ENCODE data around the gene CCDC57. TPM values are rescaled to one million over a fixed set of nuclear protein-coding genes. Genes with fewer than 3 reads are reported as not detected.

The CCDC57 gene
- total and polyA plus RNA-seq, 9 of the 15 experiments (the other 6 are each of a cell fraction or from before 2014, with no cell fraction given) = 0.83 to 36.2 (median 13.6) TPM

DNA sequence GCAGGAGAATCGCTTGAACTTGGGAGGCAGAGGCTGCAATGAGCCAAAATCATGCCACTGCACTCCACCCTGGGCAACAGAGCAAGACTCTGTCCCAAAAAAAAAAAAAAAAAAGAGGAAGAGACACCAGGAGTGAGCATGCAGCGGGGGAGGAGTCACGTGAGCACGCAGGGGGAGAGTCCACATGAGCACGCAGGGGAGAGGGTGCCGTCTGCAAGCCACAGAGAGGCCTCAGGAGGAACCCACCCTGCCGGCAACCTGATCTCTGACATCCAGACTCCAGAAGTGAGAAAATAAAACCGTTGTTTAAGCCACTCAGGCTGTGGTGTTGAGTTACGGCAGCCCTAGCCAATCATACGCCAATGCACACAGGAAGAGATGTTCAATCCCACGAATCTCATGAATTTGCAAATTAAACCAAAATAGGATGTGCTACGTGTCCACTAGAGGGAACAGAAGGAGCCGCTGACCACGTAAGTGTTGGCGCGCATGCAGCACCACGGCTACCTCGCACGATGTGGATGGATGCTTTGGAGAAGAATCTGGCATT lies 42.2 kb downstream of the CCDC57 start (continued):
- no peak for TF ChIP-seq CBX2 (IDR thresholded peaks at IDR 0.05; ENCODE audit: insufficient read depth, low read length, poor library complexity, severe bottlenecking)
- 0 out of 2 replicates have a peak, but pooled peaks have one; percentile 39 for TF ChIP-seq SP1 (CRISPR knock-in tag; IDR thresholded peaks at IDR 0.05)
- no peak for TF ChIP-seq TEAD4 (IDR thresholded peaks at IDR 0.05; ENCODE audit: low read length)
- no peak for TF ChIP-seq TEAD4 (CRISPR knock-in tag; IDR thresholded peaks at IDR 0.05; ENCODE audit: borderline replicate concordance)
- no peak for TF ChIP-seq IFI16 (CRISPR knock-in tag; IDR thresholded peaks at IDR 0.05)
- TF ChIP-seq, protein P1, sequence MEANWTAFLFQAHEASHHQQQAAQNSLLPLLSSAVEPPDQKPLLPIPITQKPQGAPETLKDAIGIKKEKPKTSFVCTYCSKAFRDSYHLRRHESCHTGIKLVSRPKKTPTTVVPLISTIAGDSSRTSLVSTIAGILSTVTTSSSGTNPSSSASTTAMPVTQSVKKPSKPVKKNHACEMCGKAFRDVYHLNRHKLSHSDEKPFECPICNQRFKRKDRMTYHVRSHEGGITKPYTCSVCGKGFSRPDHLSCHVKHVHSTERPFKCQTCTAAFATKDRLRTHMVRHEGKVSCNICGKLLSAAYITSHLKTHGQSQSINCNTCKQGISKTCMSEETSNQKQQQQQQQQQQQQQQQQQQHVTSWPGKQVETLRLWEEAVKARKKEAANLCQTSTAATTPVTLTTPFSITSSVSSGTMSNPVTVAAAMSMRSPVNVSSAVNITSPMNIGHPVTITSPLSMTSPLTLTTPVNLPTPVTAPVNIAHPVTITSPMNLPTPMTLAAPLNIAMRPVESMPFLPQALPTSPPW (CRISPR knock-in tag; IDR thresholded peaks at IDR 0.05) = peak; percentile 53; the same call in 1 of the 2 replicates
- TF ChIP-seq ZNF3 (CRISPR knock-in tag; IDR thresholded peaks at IDR 0.05) = no peak
- TF ChIP-seq EP300 (IDR thresholded peaks at IDR 0.05; ENCODE audit: low read length) = 0 out of 2 replicates have a peak, but pooled peaks have one; percentile 13
- TF ChIP-seq HDAC6 (IDR thresholded peaks at IDR 0.05; ENCODE audit: low read depth, low read length) = no peak
- TF ChIP-seq FOXP1 (CRISPR knock-in tag; IDR thresholded peaks at IDR 0.05) = peak; percentile 65; the same call in 1 of the 2 replicates
- peak; percentile 81 for TF ChIP-seq NFYB (IDR thresholded peaks at IDR 0.05; ENCODE audit: extremely low read depth, insufficient read length)
- TF ChIP-seq, protein P2, sequence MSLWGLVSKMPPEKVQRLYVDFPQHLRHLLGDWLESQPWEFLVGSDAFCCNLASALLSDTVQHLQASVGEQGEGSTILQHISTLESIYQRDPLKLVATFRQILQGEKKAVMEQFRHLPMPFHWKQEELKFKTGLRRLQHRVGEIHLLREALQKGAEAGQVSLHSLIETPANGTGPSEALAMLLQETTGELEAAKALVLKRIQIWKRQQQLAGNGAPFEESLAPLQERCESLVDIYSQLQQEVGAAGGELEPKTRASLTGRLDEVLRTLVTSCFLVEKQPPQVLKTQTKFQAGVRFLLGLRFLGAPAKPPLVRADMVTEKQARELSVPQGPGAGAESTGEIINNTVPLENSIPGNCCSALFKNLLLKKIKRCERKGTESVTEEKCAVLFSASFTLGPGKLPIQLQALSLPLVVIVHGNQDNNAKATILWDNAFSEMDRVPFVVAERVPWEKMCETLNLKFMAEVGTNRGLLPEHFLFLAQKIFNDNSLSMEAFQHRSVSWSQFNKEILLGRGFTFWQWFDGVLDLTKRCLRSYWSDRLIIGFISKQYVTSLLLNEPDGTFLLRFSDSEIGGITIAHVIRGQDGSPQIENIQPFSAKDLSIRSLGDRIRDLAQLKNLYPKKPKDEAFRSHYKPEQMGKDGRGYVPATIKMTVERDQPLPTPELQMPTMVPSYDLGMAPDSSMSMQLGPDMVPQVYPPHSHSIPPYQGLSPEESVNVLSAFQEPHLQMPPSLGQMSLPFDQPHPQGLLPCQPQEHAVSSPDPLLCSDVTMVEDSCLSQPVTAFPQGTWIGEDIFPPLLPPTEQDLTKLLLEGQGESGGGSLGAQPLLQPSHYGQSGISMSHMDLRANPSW (CRISPR knock-in tag; IDR thresholded peaks at IDR 0.05) = no peak
- peak; percentile 74 for TF ChIP-seq ATF7 (IDR thresholded peaks at IDR 0.05)
- TF ChIP-seq, protein P3, sequence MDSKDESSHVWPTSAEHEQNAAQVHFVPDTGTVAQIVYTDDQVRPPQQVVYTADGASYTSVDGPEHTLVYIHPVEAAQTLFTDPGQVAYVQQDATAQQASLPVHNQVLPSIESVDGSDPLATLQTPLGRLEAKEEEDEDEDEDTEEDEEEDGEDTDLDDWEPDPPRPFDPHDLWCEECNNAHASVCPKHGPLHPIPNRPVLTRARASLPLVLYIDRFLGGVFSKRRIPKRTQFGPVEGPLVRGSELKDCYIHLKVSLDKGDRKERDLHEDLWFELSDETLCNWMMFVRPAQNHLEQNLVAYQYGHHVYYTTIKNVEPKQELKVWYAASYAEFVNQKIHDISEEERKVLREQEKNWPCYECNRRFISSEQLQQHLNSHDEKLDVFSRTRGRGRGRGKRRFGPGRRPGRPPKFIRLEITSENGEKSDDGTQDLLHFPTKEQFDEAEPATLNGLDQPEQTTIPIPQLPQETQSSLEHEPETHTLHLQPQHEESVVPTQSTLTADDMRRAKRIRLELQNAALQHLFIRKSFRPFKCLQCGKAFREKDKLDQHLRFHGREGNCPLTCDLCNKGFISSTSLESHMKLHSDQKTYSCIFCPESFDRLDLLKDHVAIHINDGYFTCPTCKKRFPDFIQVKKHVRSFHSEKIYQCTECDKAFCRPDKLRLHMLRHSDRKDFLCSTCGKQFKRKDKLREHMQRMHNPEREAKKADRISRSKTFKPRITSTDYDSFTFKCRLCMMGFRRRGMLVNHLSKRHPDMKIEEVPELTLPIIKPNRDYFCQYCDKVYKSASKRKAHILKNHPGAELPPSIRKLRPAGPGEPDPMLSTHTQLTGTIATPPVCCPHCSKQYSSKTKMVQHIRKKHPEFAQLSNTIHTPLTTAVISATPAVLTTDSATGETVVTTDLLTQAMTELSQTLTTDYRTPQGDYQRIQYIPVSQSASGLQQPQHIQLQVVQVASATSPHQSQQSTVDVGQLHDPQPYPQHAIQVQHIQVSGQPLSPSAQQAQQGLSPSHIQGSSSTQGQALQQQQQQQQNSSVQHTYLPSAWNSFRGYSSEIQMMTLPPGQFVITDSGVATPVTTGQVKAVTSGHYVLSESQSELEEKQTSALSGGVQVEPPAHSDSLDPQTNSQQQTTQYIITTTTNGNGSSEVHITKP (IDR thresholded peaks at IDR 0.05; ENCODE audit: partially characterized antibody) = peak; percentile 96
- no peak for TF ChIP-seq CREB1 (IDR thresholded peaks at IDR 0.05)
- 0 out of 2 replicates have a peak, but pooled peaks have one; percentile 6 for TF ChIP-seq CREB1 (CRISPR knock-in tag; IDR thresholded peaks at IDR 0.05)
- TF ChIP-seq, protein P4, sequence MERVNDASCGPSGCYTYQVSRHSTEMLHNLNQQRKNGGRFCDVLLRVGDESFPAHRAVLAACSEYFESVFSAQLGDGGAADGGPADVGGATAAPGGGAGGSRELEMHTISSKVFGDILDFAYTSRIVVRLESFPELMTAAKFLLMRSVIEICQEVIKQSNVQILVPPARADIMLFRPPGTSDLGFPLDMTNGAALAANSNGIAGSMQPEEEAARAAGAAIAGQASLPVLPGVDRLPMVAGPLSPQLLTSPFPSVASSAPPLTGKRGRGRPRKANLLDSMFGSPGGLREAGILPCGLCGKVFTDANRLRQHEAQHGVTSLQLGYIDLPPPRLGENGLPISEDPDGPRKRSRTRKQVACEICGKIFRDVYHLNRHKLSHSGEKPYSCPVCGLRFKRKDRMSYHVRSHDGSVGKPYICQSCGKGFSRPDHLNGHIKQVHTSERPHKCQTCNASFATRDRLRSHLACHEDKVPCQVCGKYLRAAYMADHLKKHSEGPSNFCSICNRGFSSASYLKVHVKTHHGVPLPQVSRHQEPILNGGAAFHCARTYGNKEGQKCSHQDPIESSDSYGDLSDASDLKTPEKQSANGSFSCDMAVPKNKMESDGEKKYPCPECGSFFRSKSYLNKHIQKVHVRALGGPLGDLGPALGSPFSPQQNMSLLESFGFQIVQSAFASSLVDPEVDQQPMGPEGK (CRISPR knock-in tag; IDR thresholded peaks at IDR 0.05; ENCODE audit: borderline replicate concordance) = no peak
- TF ChIP-seq U2AF1 (optimal IDR thresholded peaks at IDR 0.05; ENCODE audit: low read depth, low read length) = no peak
- TF ChIP-seq SOX6 (IDR thresholded peaks at IDR 0.05) = peak; percentile 20; the same call in 1 of the 2 replicates
